NT2/D1 (cell line): Measurements from ENCODE around the gene DLX6.

Experiments
- SUZ12 ChIP-seq: IDR thresholded peaks from 2 replicates; pipeline ENCODE4 v1.6.1; 2011; ENCODE audit not compliant: insufficient read length, insufficient read depth; ENCODE audit errors: extremely low read depth
- ZNF274 ChIP-seq: IDR thresholded peaks from 2 replicates; pipeline ENCODE4 v1.6.1; 2011; ENCODE audit warnings: mild to moderate bottlenecking, low read depth, low read length

DNA sequence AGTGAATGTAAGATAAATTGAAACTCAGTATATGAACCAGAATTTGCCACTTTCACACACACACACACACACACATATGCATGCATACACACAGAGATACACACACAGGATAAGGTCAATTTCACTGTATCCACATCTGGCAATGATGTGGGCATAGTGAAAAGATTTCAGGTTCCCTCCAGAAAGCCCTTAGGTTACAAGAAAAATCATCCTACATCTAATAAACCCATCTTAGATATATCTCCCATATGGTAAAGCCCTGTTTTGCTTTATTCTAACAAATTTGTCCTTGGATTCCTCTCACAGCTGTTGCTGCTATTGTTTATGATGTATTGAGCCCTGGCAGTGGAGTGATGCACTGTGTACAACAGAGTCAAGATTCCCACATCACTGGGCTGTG is 27.9 kb upstream of the DLX6 start:
- TF ChIP-seq SUZ12, result no peak
- TF ChIP-seq ZNF274, result no peak
